Neural progenitor cell (in vitro differentiated cells): ENCODE measurements around the gene NOTCH1. TPM values are rescaled to one million over a fixed set of nuclear protein-coding genes. Genes with fewer than 3 reads are reported as not detected.
A peak's percentile ranks its signal among the peaks of the same experiment; 100 is the strongest.

ENCODE experiments used
- DNase-seq: peaks from one replicate; pipeline ENCODE4 v3.0.0-alpha.2; 2016; ENCODE audit warnings: low spot score
- H2AFZ ChIP-seq: fragments of 200-600 bp; sonication (generic); replicated peaks from 2 replicates; pipeline ENCODE4 v1.6.1; 2016; ENCODE audit warnings: antibody characterized with exemption
- H3F3A ChIP-seq: fragments of 200-600 bp; sonication (generic); 2 replicates; pipeline ENCODE4 v1.6.1; 2016; ENCODE audit warnings: antibody characterized with exemption, low read depth
- H3K27ac ChIP-seq: fragments of 200-600 bp; sonication (generic); 2 replicates; pipeline ENCODE4 v1.5.1; 2016; ENCODE audit warnings: mild to moderate bottlenecking
- H3K27me3 ChIP-seq: fragments of 200-600 bp; sonication (generic); 2 replicates; pipeline ENCODE4 v1.6.1; 2016; ENCODE audit warnings: mild to moderate bottlenecking, moderate library complexity
- H3K36me3 ChIP-seq: fragments of 200-600 bp; sonication (generic); 2 replicates; pipeline ENCODE4 v1.5.1; 2016
- H3K4me1 ChIP-seq: fragments of 200-600 bp; sonication (generic); 2 replicates; pipeline ENCODE4 v1.6.1; 2016; ENCODE audit warnings: mixed run types
- H3K4me2 ChIP-seq: fragments of 200-600 bp; sonication (generic); 2 replicates; pipeline ENCODE4 v1.6.1; 2016
- H3K4me3 ChIP-seq: fragments of 200-600 bp; sonication (generic); 2 replicates; pipeline ENCODE4 v1.5.1; 2016
- H3K79me2 ChIP-seq: fragments of 200-600 bp; sonication (generic); 2 replicates; pipeline ENCODE4 v1.6.1; 2016; ENCODE audit warnings: low read depth
- H3K9ac ChIP-seq: fragments of 200-600 bp; sonication (generic); 2 replicates; pipeline ENCODE4 v1.6.1; 2016
- H3K9me3 ChIP-seq: fragments of 200-600 bp; sonication (generic); 2 replicates; pipeline ENCODE4 v1.5.1; 2016; ENCODE audit warnings: low read depth
- H4K20me1 ChIP-seq: fragments of 200-600 bp; sonication (generic); 2 replicates; pipeline ENCODE4 v1.6.1; 2016; ENCODE audit warnings: low read depth
- H3K27ac Mint-ChIP-seq: 3 replicates; pipeline ENCODE4 v1.8.0; 2021; ENCODE audit warnings: mixed read lengths
- H3K27me3 Mint-ChIP-seq: 2 replicates; pipeline ENCODE4 v1.8.0; 2022; ENCODE audit warnings: low read depth, mild to moderate bottlenecking, inconsistent platforms, moderate library complexity, mixed read lengths; ENCODE audit not compliant: insufficient read depth
- H3K36me3 Mint-ChIP-seq: 3 replicates; pipeline ENCODE4 v1.8.0; 2021; ENCODE audit warnings: mixed read lengths
- H3K4me1 Mint-ChIP-seq: 3 replicates; pipeline ENCODE4 v1.8.0; 2021; ENCODE audit warnings: mixed read lengths
- H3K4me3 Mint-ChIP-seq: 3 replicates; pipeline ENCODE4 v1.8.0; 2021; ENCODE audit warnings: mild to moderate bottlenecking, moderate library complexity, mixed read lengths
- H3K9me3 Mint-ChIP-seq: 3 replicates; pipeline ENCODE4 v1.8.0; 2020; ENCODE audit warnings: mixed read lengths
- CTCF ChIP-seq: fragments of 200-600 bp; sonication (generic); IDR thresholded peaks from 2 replicates; pipeline ENCODE4 v1.5.1; 2017; ENCODE audit warnings: antibody characterized with exemption, mild to moderate bottlenecking
- EZH2 ChIP-seq: fragments of 200-600 bp; sonication (generic); IDR thresholded peaks from 2 replicates; pipeline ENCODE4 v1.6.1; 2017; ENCODE audit warnings: antibody characterized with exemption, mild to moderate bottlenecking, moderate library complexity
- EZH2phosphoT487 ChIP-seq: fragments of 200-600 bp; sonication (generic); IDR thresholded peaks from 2 replicates; pipeline ENCODE4 v1.6.1; 2017; ENCODE audit warnings: antibody characterized with exemption
- total RNA-seq: library from RNA; depleted of rRNA; stranded (reverse); fragments of >200 nt; gene quantifications from 2 replicates; pipeline ENCODE4 v1.2.3, GENCODE V29; 2015; ENCODE audit warnings: low replicate concordance

The NOTCH1 gene
- total RNA-seq, 1 donor from 2014 or later: 11.7 TPM

- DNase-seq: no peak
- Histone ChIP-seq H3K79me2 (peaks cover 85% of the 10 kb centered on the region), H3K9me3 (no peaks in the 10 kb centered on the region), H3K36me3 (no peaks in the 10 kb centered on the region), H3K9ac (no peak overlapping the region), H3K4me1 (peaks cover 22% of the 10 kb centered on the region), H3K27me3 (no peaks in the 10 kb centered on the region), H4K20me1 (peaks cover 94% of the 10 kb centered on the region), H3F3A (peaks cover 9% of the 10 kb centered on the region), H3K27ac (no peak overlapping the region), H3K4me3 (no peak overlapping the region), H2AFZ (no peak overlapping the region), H3K4me2 (no peak overlapping the region)
- no peak overlapping the region for H3K4me3 Mint-ChIP-seq
- H3K36me3 Mint-ChIP-seq: peaks cover 3% of the 10 kb centered on the region
- TF ChIP-seq EZH2: no peak
- TF ChIP-seq CTCF: no peak
- TF ChIP-seq EZH2phosphoT487: no peak
- no peaks in the 10 kb centered on the region for H3K9me3 Mint-ChIP-seq
- peaks cover 3% of the 10 kb centered on the region for H3K27me3 Mint-ChIP-seq
- peaks cover 21% of the 10 kb centered on the region for H3K4me1 Mint-ChIP-seq
- H3K27ac Mint-ChIP-seq: no peak overlapping the region
Observed at GRCh38 chr9:136536051-136536720, 9.7 kb downstream of the NOTCH1 start.

- H3K4me3 ChIP-seq: no peak overlapping the region
- H3K36me3 ChIP-seq: no peaks in the 10 kb centered on the region
- peaks cover 20% of the 10 kb centered on the region for H3K4me1 Mint-ChIP-seq
- H3K27me3 ChIP-seq: no peaks in the 10 kb centered on the region
- H3K9ac ChIP-seq: no peak overlapping the region
- TF ChIP-seq EZH2phosphoT487: no peak
- TF ChIP-seq CTCF: no peak
- TF ChIP-seq EZH2: no peak
- H3K9me3 ChIP-seq: no peaks in the 10 kb centered on the region
- no peak overlapping the region for H3K4me2 ChIP-seq
- peaks cover 94% of the 10 kb centered on the region for H4K20me1 ChIP-seq
- DNase-seq: no peak
- H3K27ac ChIP-seq: no peak overlapping the region
- no peaks in the 10 kb centered on the region for H3K9me3 Mint-ChIP-seq
- peaks cover 19% of the 10 kb centered on the region for H3F3A ChIP-seq
- peaks cover 3% of the 10 kb centered on the region for H3K36me3 Mint-ChIP-seq
- no peak overlapping the region for H3K4me3 Mint-ChIP-seq
- H3K4me1 ChIP-seq: peaks cover 26% of the 10 kb centered on the region
- peaks cover 3% of the 10 kb centered on the region for H3K27me3 Mint-ChIP-seq
- H3K27ac Mint-ChIP-seq: no peak overlapping the region
- H2AFZ ChIP-seq: no peak overlapping the region
- H3K79me2 ChIP-seq: peaks cover 85% of the 10 kb centered on the region
Observed at GRCh38 chr9:136535070-136535469, 10.8 kb downstream of the NOTCH1 start.

- H3K79me2 ChIP-seq: peaks cover 84% of the 10 kb centered on the region
- H3K27ac Mint-ChIP-seq: peak overlapping the region; percentile 90
- peaks cover 33% of the 10 kb centered on the region for H3K4me1 ChIP-seq
- no peaks in the 10 kb centered on the region for H3K9me3 ChIP-seq
- peaks cover 92% of the 10 kb centered on the region for H4K20me1 ChIP-seq
- H2AFZ ChIP-seq: no peak overlapping the region
- H3K4me2 ChIP-seq: no peak overlapping the region
- no peak overlapping the region for H3K9ac ChIP-seq
- no peak for DNase-seq
- H3K27me3 Mint-ChIP-seq: peaks cover 3% of the 10 kb centered on the region
- H3K9me3 Mint-ChIP-seq: no peaks in the 10 kb centered on the region
- H3K4me3 ChIP-seq: no peak overlapping the region
- no peaks in the 10 kb centered on the region for H3K27me3 ChIP-seq
- H3K36me3 ChIP-seq: no peaks in the 10 kb centered on the region
- H3F3A ChIP-seq: peaks cover 23% of the 10 kb centered on the region
- TF ChIP-seq EZH2phosphoT487 (no peak), CTCF (no peak)
- peaks cover 3% of the 10 kb centered on the region for H3K36me3 Mint-ChIP-seq
- peaks cover 25% of the 10 kb centered on the region for H3K4me1 Mint-ChIP-seq
- no peak overlapping the region for H3K27ac ChIP-seq
- no peak overlapping the region for H3K4me3 Mint-ChIP-seq
Observed at GRCh38 chr9:136534366-136534765, 11.5 kb downstream of the NOTCH1 start.
